Measurements from ENCODE around the gene PEMT.

DNA sequence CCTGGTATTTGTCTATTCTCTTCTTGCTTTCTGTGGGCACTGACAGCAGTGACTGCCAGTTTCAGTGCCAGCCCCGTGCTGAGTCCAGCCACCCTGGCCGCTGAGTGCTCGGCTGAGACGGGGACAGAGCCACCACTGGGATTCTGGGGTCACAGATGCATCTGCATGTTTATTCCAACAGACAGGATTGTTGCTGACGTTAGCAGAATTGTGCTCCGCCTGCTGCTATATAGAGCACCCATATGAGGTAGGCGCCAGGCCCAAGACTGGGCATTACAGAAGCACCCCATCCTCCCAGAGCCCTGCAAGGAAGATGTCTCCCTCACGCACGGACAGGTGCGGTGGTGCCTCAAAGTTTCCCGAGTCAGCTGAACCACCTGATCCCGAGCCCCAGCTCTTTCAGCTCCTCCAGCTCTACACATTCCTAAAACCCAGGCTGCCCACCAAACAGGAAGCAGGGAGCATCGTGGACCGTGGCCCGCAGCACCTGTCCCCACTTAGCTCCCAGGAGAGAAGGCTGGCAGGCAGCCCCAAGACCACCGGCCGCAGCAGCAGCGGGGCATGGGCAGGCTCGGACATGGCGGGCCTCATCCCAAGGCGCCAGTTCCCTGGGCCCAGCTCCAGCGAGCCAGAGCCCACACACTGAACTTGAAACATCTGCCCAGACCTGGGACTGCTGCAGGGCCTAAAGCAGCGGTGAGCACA is 50.4 kb downstream of the PEMT start:
- TF ChIP-seq CTCF (IDR thresholded peaks at IDR 0.05) (no peak), IRF1 (CRISPR knock-in tag; IDR thresholded peaks at IDR 0.05) (no peak), NFE2L1 (CRISPR knock-in tag; IDR thresholded peaks at IDR 0.05) (no peak), ZNF138 (CRISPR knock-in tag; conservative IDR thresholded peaks at IDR 0.05) (no peak), TCF7 (CRISPR knock-in tag; IDR thresholded peaks at IDR 0.05; ENCODE audit: low read depth) (no peak), ATF3 (CRISPR knock-in tag; conservative IDR thresholded peaks at IDR 0.05) (no peak), CBFB (CRISPR knock-in tag; IDR thresholded peaks at IDR 0.05; ENCODE audit: low read depth) (no peak), NR3C1 (CRISPR knock-in tag; conservative IDR thresholded peaks at IDR 0.05; ENCODE audit: low read depth) (no peak), USF1 (CRISPR knock-in tag; IDR thresholded peaks at IDR 0.05) (no peak), TEAD4 (CRISPR knock-in tag; IDR thresholded peaks at IDR 0.05) (no peak)
- TF ChIP-seq, protein P1, sequence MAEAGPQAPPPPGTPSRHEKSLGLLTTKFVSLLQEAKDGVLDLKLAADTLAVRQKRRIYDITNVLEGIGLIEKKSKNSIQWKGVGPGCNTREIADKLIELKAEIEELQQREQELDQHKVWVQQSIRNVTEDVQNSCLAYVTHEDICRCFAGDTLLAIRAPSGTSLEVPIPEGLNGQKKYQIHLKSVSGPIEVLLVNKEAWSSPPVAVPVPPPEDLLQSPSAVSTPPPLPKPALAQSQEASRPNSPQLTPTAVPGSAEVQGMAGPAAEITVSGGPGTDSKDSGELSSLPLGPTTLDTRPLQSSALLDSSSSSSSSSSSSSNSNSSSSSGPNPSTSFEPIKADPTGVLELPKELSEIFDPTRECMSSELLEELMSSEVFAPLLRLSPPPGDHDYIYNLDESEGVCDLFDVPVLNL (CRISPR knock-in tag; IDR thresholded peaks at IDR 0.05; ENCODE audit: borderline replicate concordance, low read depth): no peak
- TF ChIP-seq, protein P2, sequence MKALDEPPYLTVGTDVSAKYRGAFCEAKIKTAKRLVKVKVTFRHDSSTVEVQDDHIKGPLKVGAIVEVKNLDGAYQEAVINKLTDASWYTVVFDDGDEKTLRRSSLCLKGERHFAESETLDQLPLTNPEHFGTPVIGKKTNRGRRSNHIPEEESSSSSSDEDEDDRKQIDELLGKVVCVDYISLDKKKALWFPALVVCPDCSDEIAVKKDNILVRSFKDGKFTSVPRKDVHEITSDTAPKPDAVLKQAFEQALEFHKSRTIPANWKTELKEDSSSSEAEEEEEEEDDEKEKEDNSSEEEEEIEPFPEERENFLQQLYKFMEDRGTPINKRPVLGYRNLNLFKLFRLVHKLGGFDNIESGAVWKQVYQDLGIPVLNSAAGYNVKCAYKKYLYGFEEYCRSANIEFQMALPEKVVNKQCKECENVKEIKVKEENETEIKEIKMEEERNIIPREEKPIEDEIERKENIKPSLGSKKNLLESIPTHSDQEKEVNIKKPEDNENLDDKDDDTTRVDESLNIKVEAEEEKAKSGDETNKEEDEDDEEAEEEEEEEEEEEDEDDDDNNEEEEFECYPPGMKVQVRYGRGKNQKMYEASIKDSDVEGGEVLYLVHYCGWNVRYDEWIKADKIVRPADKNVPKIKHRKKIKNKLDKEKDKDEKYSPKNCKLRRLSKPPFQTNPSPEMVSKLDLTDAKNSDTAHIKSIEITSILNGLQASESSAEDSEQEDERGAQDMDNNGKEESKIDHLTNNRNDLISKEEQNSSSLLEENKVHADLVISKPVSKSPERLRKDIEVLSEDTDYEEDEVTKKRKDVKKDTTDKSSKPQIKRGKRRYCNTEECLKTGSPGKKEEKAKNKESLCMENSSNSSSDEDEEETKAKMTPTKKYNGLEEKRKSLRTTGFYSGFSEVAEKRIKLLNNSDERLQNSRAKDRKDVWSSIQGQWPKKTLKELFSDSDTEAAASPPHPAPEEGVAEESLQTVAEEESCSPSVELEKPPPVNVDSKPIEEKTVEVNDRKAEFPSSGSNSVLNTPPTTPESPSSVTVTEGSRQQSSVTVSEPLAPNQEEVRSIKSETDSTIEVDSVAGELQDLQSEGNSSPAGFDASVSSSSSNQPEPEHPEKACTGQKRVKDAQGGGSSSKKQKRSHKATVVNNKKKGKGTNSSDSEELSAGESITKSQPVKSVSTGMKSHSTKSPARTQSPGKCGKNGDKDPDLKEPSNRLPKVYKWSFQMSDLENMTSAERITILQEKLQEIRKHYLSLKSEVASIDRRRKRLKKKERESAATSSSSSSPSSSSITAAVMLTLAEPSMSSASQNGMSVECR (CRISPR knock-in tag; IDR thresholded peaks at IDR 0.05; ENCODE audit: borderline replicate concordance): no peak

All from WTC11 (cell line).